Keratinocyte (primary cell): ENCODE data around the gene HTRA3. TPM values are rescaled to one million over a fixed set of nuclear protein-coding genes. Genes with fewer than 3 reads are reported as not detected.

Source experiments
- DNase-seq: peaks from one replicate; pipeline ENCODE4 v3.0.0-alpha.2; 2011; ENCODE audit warnings: low read depth, missing footprints, low spot score
- FAIRE-seq: peaks from 2 replicates; lab custom pipeline; 2011; peaks lifted over from hg19 to GRCh38; lab: Jason Lieb, UNC
- H2AFZ ChIP-seq: 2 replicates; pipeline ENCODE4 v1.6.0; 2012; ENCODE audit warnings: low read length, control low read depth, inconsistent platforms; ENCODE audit not compliant: control insufficient read depth
- H3K27ac ChIP-seq: 2 replicates; pipeline ENCODE4 v1.5.1; 2011; ENCODE audit warnings: low read length; ENCODE audit not compliant: control insufficient read depth, insufficient read depth
- H3K27me3 ChIP-seq: 3 replicates; pipeline ENCODE4 v1.6.0; 2011; ENCODE audit warnings: low read length; ENCODE audit not compliant: control insufficient read depth, insufficient read depth; ENCODE audit errors: extremely low read depth
- H3K36me3 ChIP-seq, 2 experiments: 2 replicates in 1 of 2; 3 replicates in 1 of 2; pipeline ENCODE4 v1.5.1; 2011; ENCODE audit warnings: low read length in 2 of 2, mild to moderate bottlenecking in 1 of 2; ENCODE audit not compliant: control insufficient read depth in 2 of 2, insufficient read depth in 2 of 2; ENCODE audit errors: extremely low read depth in 1 of 2
- H3K4me1 ChIP-seq: 3 replicates; pipeline ENCODE4 v1.5.1; 2011; ENCODE audit warnings: low read length; ENCODE audit not compliant: control insufficient read depth, insufficient read depth; ENCODE audit errors: extremely low read depth
- H3K4me2 ChIP-seq: 3 replicates; pipeline ENCODE4 v1.6.0; 2011; ENCODE audit warnings: low read depth, low read length; ENCODE audit not compliant: control insufficient read depth, insufficient read depth; ENCODE audit errors: extremely low read depth
- H3K4me3 ChIP-seq, 3 experiments: fragments of 200-600 bp in 1 of 3; sonication (generic) in 1 of 3; 2 replicates in 2 of 3; 3 replicates in 1 of 3; pipeline ENCODE4 v1.5.1; 2011 to 2016; ENCODE audit warnings: low read length in 3 of 3, mild to moderate bottlenecking in 3 of 3, control low read depth in 2 of 3, inconsistent platforms in 1 of 3, low read depth in 1 of 3, mixed read lengths in 1 of 3, mixed run types in 1 of 3, moderate library complexity in 1 of 3; ENCODE audit not compliant: control insufficient read depth in 2 of 3, insufficient read depth in 2 of 3; ENCODE audit errors: extremely low read depth in 1 of 3
- H3K79me2 ChIP-seq: 2 replicates; pipeline ENCODE4 v1.6.0; 2012; ENCODE audit warnings: low read length; ENCODE audit not compliant: control insufficient read depth, insufficient read depth
- H3K9ac ChIP-seq: 3 replicates; pipeline ENCODE4 v1.6.0; 2011; ENCODE audit warnings: low read length; ENCODE audit not compliant: control insufficient read depth, insufficient read depth; ENCODE audit errors: extremely low read depth
- H3K9me1 ChIP-seq: 3 replicates; pipeline ENCODE4 v1.6.0; 2011; ENCODE audit warnings: low read length; ENCODE audit not compliant: control insufficient read depth, insufficient read depth; ENCODE audit errors: extremely low read depth
- H3K9me3 ChIP-seq: 2 replicates; pipeline ENCODE4 v1.5.1; 2012; ENCODE audit warnings: low read depth, low read length; ENCODE audit not compliant: control insufficient read depth
- H4K20me1 ChIP-seq: 3 replicates; pipeline ENCODE4 v1.6.0; 2011; ENCODE audit warnings: low read length; ENCODE audit not compliant: control insufficient read depth, insufficient read depth; ENCODE audit errors: extremely low read depth
- CTCF ChIP-seq, 3 experiments: IDR thresholded peaks in 1 of 3; conservative IDR thresholded peaks in 1 of 3; optimal IDR thresholded peaks in 1 of 3; 2 replicates in 2 of 3; 3 replicates in 1 of 3; pipeline versions ENCODE3 to v1.5.1; 2011; ENCODE audit warnings: low read length in 3 of 3, mild to moderate bottlenecking in 3 of 3, moderate library complexity in 2 of 3, control low read depth in 1 of 3, inconsistent platforms in 1 of 3; ENCODE audit not compliant: insufficient read depth in 2 of 3; ENCODE audit errors: extremely low read depth in 1 of 3
- EZH2 ChIP-seq: IDR thresholded peaks from one replicate; pipeline ENCODE4 v1.6.1; 2012; ENCODE audit warnings: inconsistent platforms, mild to moderate bottlenecking, low read length, moderate library complexity
- dilution Hi-C: fragments of 300-500 bp; cut with MboI; formaldehyde crosslinking; loops from one replicate; pipeline ENCODE4 v1.7.0; 2020; ENCODE audit warnings: low sequenced_read_pairs; ENCODE audit not compliant: extremely low pct_ligation_motif_present
- polyA plus RNA-seq, 5 experiments: library from polyadenylated mRNA; depleted of rRNA in 3 of 5; stranded (reverse) in 3 of 5; stranded (forward) in 1 of 5; unstranded in 1 of 5; fragments of >200 nt; gene quantifications; 1 replicate in 1 of 5; 2 replicates in 3 of 5; 3 replicates in 1 of 5; pipeline versions ENCODE4 v1.2.1 to v1.2.3, GENCODE V29; 2011 to 2012; ENCODE audit warnings: missing spikeins in 2 of 5, low read depth in 1 of 5, low replicate concordance in 1 of 5

HTRA3 gene
- polyA plus RNA-seq, 1 donor (not counting 4 experiments of a cell fraction or from before 2014, with no cell fraction given), result not detected

DNA sequence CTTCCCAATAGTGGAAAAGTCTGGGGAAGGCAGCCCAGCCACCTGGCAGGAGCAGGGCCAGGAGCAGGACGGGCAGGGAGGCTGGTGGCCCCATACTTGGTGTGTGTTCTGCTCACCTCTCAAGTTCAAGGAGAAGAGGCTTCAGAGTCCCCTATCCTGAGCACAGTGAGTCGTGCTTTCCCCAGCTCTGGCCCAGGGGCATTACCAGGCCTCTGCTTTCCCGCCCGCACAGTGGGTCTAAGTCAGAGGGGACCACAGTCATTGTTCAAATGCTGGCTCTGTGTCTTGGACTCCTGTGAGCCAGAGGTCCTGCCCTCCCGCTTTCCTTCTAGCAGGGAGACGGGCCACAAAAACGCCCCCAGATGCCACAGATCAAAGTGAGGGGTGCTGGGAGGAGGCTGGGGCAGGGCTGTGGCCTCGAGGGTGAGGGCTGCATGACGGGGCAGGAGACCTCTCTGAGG lies 27.6 kb downstream of the HTRA3 start:
- H3K4me1 ChIP-seq, result no peaks in the 10 kb centered on the region

DNA sequence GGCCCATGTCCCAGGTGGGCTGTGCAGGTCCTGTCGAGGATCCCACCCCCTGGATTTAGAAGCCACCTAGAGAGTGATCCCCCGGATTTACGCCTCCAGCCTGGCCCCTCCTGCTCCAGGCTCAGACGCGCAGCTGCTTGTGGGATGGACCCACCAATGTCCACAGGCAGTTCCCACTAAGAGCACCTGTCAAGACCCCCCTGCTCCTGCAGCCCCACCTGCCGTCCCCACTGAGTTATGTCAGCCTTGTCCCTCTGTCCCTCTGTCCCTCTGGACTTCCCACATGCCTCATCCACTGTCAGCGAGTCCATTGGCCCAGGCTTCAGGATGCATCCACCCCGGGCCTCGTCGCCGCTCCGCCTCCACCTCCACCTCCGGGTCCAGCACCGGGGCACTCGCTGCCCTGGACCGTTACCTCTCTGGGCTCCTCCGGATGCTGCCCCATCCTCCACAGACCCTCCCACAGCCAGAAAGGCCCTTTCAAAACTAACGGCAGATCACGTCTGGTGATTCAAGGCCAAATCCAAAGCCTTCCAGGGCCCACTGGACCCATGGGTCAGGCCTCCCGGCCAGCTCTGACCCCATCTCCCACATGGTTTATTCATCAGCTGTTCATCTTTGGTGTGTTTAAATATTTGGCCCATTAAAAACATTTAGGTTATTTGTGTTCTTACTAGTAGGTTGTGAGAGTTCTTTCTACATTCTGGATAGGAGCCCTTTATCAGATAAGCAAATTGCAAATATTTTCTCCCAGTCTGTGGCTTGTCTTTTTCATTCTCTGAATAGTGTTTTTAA lies 28.3 kb downstream of the HTRA3 start:
- Histone ChIP-seq H3K79me2 (no peaks in the 10 kb centered on the region), H3K4me2 (no peak overlapping the region), H2AFZ (no peak overlapping the region), H3K27me3 (no peaks in the 10 kb centered on the region), H3K9ac (no peak overlapping the region), H3K9me3 (no peaks in the 10 kb centered on the region), H3K9me1 (no peaks in the 10 kb centered on the region), H4K20me1 (no peaks in the 10 kb centered on the region), H3K27ac (no peak overlapping the region), H3K4me3 (no peak overlapping the region), H3K36me3 (no peaks in the 10 kb centered on the region), H3K4me1 (no peaks in the 10 kb centered on the region)
- DNase-seq, result no peak
- dilution Hi-C loops, result no loop called here
- TF ChIP-seq CTCF (optimal IDR thresholded peaks at IDR 0.05 in 1 of 3, IDR thresholded peaks at IDR 0.05 in 1 of 3, conservative IDR thresholded peaks at IDR 0.05 in 1 of 3; ENCODE audit: extremely low read depth in 1 of 3, insufficient read depth in 2 of 3, low read length in 3 of 3) (no peak), EZH2 (no peak)
- FAIRE-seq, result no peak

More for the DNA sequence above, 27.6 kb downstream of the HTRA3 start:
- no peak overlapping the region for H2AFZ ChIP-seq
- dilution Hi-C loops, result no loop called here
- no peak overlapping the region for H3K9ac ChIP-seq
- H3K9me1 ChIP-seq, result no peaks in the 10 kb centered on the region
- no peaks in the 10 kb centered on the region for H4K20me1 ChIP-seq
- no peaks in the 10 kb centered on the region for H3K79me2 ChIP-seq
- no peaks in the 10 kb centered on the region for H3K9me3 ChIP-seq
- no peak for FAIRE-seq
- H3K27me3 ChIP-seq, result no peaks in the 10 kb centered on the region
- H3K27ac ChIP-seq, result no peak overlapping the region
- H3K36me3 ChIP-seq, result no peaks in the 10 kb centered on the region
- TF ChIP-seq CTCF (optimal IDR thresholded peaks at IDR 0.05 in 1 of 3, IDR thresholded peaks at IDR 0.05 in 1 of 3, conservative IDR thresholded peaks at IDR 0.05 in 1 of 3; ENCODE audit: extremely low read depth in 1 of 3, insufficient read depth in 2 of 3, low read length in 3 of 3), result no peak
- no peak for TF ChIP-seq EZH2
- no peak for DNase-seq
- H3K4me2 ChIP-seq, result no peak overlapping the region
- H3K4me3 ChIP-seq, result no peak overlapping the region
